ENCODE data around the gene GTF2IRD1.

GTF2IRD1 gene

DNA sequence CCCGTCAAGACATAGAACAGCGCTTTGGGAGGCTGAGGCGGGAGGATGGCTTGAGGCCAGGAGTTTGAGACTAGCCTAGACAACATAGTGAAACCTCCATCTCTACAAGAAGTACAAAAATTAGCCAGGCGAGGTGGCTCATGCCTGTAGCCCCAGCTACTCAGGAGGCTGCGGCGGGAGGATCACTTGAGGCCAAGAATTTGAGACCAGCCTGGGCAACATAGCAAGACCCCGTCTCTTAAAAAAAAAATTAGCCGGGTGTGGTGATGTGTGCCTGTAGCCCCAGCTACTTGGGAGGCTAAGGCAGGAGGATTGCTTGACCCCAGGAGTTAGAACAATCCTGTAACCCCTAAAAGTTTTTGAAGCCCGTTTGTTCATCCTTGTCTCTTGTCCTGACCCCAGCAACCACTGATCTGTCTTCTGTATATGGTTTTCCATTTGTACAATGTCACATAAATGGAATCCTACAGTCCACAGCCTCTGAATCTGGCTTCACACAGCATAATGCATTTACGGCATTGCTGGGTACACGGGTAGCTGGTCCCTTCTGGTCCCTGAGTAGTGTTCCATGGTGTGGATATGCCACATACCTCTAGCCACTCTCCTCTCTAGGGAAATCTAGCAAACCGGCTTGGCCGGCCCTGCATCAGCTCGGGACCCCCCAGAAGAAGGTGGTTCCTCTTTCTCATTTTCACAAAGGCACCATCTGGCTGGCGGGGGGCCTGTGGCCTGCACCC, 8.4 kb downstream of the GTF2IRD1 start:
- no peak for DNase-seq (ENCODE audit: low read depth)
- H3K4me3 ChIP-seq (ENCODE audit: low read length): no peak overlapping the region
- TF ChIP-seq, protein P1, sequence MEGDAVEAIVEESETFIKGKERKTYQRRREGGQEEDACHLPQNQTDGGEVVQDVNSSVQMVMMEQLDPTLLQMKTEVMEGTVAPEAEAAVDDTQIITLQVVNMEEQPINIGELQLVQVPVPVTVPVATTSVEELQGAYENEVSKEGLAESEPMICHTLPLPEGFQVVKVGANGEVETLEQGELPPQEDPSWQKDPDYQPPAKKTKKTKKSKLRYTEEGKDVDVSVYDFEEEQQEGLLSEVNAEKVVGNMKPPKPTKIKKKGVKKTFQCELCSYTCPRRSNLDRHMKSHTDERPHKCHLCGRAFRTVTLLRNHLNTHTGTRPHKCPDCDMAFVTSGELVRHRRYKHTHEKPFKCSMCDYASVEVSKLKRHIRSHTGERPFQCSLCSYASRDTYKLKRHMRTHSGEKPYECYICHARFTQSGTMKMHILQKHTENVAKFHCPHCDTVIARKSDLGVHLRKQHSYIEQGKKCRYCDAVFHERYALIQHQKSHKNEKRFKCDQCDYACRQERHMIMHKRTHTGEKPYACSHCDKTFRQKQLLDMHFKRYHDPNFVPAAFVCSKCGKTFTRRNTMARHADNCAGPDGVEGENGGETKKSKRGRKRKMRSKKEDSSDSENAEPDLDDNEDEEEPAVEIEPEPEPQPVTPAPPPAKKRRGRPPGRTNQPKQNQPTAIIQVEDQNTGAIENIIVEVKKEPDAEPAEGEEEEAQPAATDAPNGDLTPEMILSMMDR (conservative IDR thresholded peaks at IDR 0.05; ENCODE audit: low read length): no peak

DNA sequence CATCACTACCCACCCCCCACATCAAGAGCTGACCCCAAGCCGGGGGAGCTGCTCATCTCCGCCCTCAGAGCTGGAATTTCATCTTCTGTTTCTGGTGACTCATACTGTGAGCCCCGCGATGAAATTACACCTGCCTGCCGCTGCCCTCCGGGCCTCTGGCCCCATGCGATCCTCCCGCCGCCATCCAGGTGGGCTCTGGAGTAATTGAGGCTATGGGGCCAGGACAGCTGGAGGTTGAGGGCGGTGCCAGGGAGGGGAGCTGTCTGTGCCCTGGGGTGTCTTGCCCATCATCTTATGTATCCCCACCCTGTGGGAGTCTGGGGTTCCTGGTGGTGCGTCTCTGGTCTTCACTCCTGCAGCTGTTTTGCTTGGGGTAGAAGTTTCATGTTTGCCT, 9.0 kb downstream of the GTF2IRD1 start:
- TF ChIP-seq, protein P1 (conservative IDR thresholded peaks at IDR 0.05; ENCODE audit: low read length): no peak
- no peak overlapping the region for H3K4me3 ChIP-seq (ENCODE audit: low read length)
- DNase-seq (ENCODE audit: low read depth): no peak

GRCh38 chr7:74464931-74465886, 11.5 kb downstream of the GTF2IRD1 start:
- TF ChIP-seq, protein P1 (conservative IDR thresholded peaks at IDR 0.05; ENCODE audit: low read length): no peak
- DNase-seq (ENCODE audit: low read depth): no peak
- no peak overlapping the region for H3K4me3 ChIP-seq (ENCODE audit: low read length)

- TF ChIP-seq, protein P1 (conservative IDR thresholded peaks at IDR 0.05; ENCODE audit: low read length): no peak
- no peak overlapping the region for H3K4me3 ChIP-seq (ENCODE audit: low read length)
- DNase-seq (ENCODE audit: low read depth): no peak
These were observed 12.6 kb downstream of the GTF2IRD1 start for GRCh38 chr7:74466196-74466813.

GRCh38 chr7:74467876-74468275, 14.2 kb downstream of the GTF2IRD1 start:
- H3K4me3 ChIP-seq (ENCODE audit: low read length): no peak overlapping the region
- no peak for DNase-seq (ENCODE audit: low read depth)
- TF ChIP-seq, protein P1 (conservative IDR thresholded peaks at IDR 0.05; ENCODE audit: low read length): no peak

DNA sequence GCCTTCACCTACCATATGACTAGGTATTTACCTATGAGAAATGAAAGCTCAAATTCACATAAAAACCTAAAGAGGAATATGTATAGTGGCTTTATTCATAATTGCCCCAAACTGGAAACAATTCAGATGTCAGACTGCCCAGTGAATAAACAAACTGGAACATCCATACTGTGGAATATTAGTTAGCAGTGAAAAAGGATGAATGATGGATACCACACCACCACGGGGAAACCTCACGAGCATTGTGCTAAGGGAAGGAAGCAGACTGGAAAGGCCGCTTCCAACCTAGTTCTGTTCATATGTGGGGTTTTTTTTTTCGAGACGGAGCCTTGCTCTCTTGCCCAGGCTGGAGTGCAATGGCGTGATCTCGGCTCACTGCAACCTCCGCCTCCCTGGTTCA, 16.8 kb downstream of the GTF2IRD1 start:
- TF ChIP-seq, protein P1 (conservative IDR thresholded peaks at IDR 0.05; ENCODE audit: low read length): no peak
- H3K4me3 ChIP-seq (ENCODE audit: low read length): no peak overlapping the region
- DNase-seq (ENCODE audit: low read depth): no peak
